PC-9 (cell line): ENCODE results near the gene EYA3. TPM values are rescaled to one million over a fixed set of nuclear protein-coding genes. Genes with fewer than 3 reads are reported as not detected.

Experiments
- BruUV-seq: library from RNA; stranded (reverse); fragments of 400-500 nt; replicated peaks from 2 replicates; lab custom pipeline; 2021; lab: Mats Ljungman, UMichigan
- CTCF ChIA-PET: fragments of 300-600 bp; sonication (Branson Sonifier 250); formaldehyde crosslinking; loops from one replicate; lab custom pipeline; 2022; ENCODE audit warnings: antibody characterized with exemption; lab: Charles Lee
- POLR2A ChIA-PET: fragments of 300-600 bp; sonication (Branson Sonifier 250); formaldehyde crosslinking; loops from one replicate; lab custom pipeline; 2022; ENCODE audit warnings: antibody characterized with exemption; ENCODE audit not compliant: unreplicated experiment; lab: Charles Lee
- DNase-seq, 2 experiments: peaks; one replicate each; pipeline versions ENCODE4 v3.0.0 to v3.0.0-alpha.2; 2015 to 2022; ENCODE audit warnings: mixed read lengths in 1 of 2
- H2AFZ ChIP-seq: fragments of 200-600 bp; sonication (generic); 2 replicates; pipeline ENCODE4 v1.8.1; 2017; ENCODE audit warnings: antibody characterized with exemption
- H3F3A ChIP-seq: fragments of 200-600 bp; sonication (generic); 2 replicates; pipeline ENCODE4 v1.8.1; 2017; ENCODE audit warnings: antibody characterized with exemption, mild to moderate bottlenecking, low read depth; ENCODE audit not compliant: insufficient read depth
- H3K27ac ChIP-seq: fragments of 200-600 bp; sonication (generic); 2 replicates; pipeline ENCODE4 v1.6.1; 2016; ENCODE audit warnings: mixed run types
- H3K27me3 ChIP-seq: fragments of 200-600 bp; sonication (generic); 2 replicates; pipeline ENCODE4 v1.6.1; 2016; ENCODE audit warnings: low read depth, mixed run types; ENCODE audit not compliant: insufficient read depth
- H3K36me3 ChIP-seq: fragments of 200-600 bp; sonication (generic); 2 replicates; pipeline ENCODE4 v1.6.1; 2016; ENCODE audit warnings: low read depth, mixed run types
- H3K4me1 ChIP-seq: fragments of 200-600 bp; sonication (generic); replicated peaks from 2 replicates; pipeline ENCODE4 v1.6.1; 2016; ENCODE audit warnings: mixed run types; ENCODE audit not compliant: insufficient read depth
- H3K4me2 ChIP-seq: fragments of 200-600 bp; sonication (generic); 2 replicates; pipeline ENCODE4 v1.6.1; 2017; ENCODE audit warnings: mixed run types
- H3K4me3 ChIP-seq: fragments of 200-600 bp; sonication (generic); 2 replicates; pipeline ENCODE4 v1.6.1; 2016; ENCODE audit warnings: mixed run types
- H3K79me2 ChIP-seq: fragments of 200-600 bp; sonication (generic); 2 replicates; pipeline ENCODE4 v1.6.1; 2017; ENCODE audit warnings: low read depth, mixed run types
- H3K9me2 ChIP-seq: fragments of 200-600 bp; sonication (generic); 2 replicates; pipeline ENCODE4 v1.8.1; 2017; ENCODE audit warnings: mild to moderate bottlenecking; ENCODE audit not compliant: insufficient read depth
- H3K9me3 ChIP-seq: fragments of 200-600 bp; sonication (generic); 2 replicates; pipeline ENCODE4 v1.8.1; 2016; ENCODE audit warnings: low read depth; ENCODE audit not compliant: insufficient read depth
- H4K20me1 ChIP-seq: fragments of 200-600 bp; sonication (generic); 2 replicates; pipeline ENCODE4 v1.8.1; 2017; ENCODE audit not compliant: insufficient read depth
- EZH2 ChIP-seq: fragments of 200-600 bp; sonication (generic); IDR thresholded peaks from 2 replicates; pipeline ENCODE4 v1.8.0; 2017; ENCODE audit warnings: antibody characterized with exemption, low read depth
- intact Hi-C: fragments of 100-400 bp; cut with micrococcal nuclease; formaldehyde crosslinking; loops from one replicate; pipeline ENCODE4 v1.10.0; 2022; ENCODE audit not compliant: unreplicated experiment
- total RNA-seq: library from RNA; stranded (reverse); gene quantifications from 2 replicates; pipeline ENCODE4 v1.2.3, GENCODE V29; 2021
- TF ChIP-seq, protein P1 (sequence below): fragments of 200-600 bp; sonication (generic); conservative IDR thresholded peaks from 2 replicates; pipeline ENCODE4 v1.6.1; 2017; ENCODE audit warnings: mixed run types, antibody characterized with exemption, mild to moderate bottlenecking, moderate library complexity

Gene EYA3
- total RNA-seq, 1 experiment from 2014 or later: 19.0 TPM

DNA sequence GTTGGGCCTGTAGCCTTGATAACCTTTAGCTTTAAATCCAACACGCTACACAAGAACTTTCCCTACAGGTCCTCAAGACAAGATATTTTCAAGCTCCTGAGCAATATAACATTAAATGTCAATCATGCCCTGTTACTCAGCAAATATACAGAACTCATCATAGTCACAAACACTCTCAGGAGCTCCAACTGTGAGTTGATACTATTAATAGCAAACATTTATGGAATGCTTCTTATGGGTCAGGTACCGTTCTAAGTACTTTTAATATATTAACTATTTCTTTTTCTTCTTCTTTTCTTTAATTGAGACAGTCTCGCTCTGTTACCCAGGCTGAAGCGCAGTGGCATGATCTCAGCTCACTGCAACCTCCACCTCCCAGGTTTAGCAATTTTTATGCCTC is 10.1 kb downstream of the EYA3 start:
- peaks cover 17% of the 10 kb centered on the region; the same call in 1 of the 2 replicates for H3K79me2 ChIP-seq
- no TSS peak for BruUV-seq
- CTCF ChIA-PET: interaction anchor here (0.5 to 0.6 kb wide), 2 partner anchors 133 to 147 kb away, joined by 3 to 4 read pairs; no protein-coding TSS in a partner anchor

DNA sequence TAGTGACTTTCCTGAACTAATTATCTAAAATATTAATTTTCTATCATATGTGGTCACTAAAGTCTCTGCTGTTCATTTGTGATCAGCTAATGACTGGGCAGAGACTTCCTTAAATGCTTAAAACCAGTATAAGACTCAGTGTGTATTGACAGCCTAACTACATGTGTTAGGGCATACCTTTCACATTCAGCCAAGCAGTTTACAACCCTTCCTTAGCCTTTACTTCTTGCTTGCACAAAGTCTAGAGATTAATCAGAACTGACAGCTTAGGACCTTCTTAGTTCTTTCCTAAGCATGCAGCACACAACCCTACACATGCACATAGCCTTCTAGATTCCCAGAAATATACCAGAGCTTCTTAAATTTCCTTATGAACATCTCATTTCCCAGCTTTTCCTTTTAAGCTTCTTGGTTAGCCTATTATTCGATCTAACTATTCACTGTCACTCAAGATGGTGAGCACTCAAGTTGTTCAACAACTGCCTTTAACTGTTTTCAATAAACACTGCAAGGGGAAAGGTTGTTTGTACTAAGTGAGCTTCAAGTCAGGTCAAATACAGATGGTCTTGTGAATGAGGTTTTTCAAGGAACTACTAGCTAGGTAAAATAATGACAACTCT is 13.4 kb downstream of the EYA3 start:
- peaks cover 3% of the 10 kb centered on the region; the same call in 1 of the 2 replicates for H3K79me2 ChIP-seq
- H3K9me2 ChIP-seq: no peaks in the 10 kb centered on the region
- intact Hi-C loops: no loop called here
- DNase-seq: no peak
- no peaks in the 10 kb centered on the region for H3K4me1 ChIP-seq
- no peak overlapping the region for H3K4me3 ChIP-seq
- TF ChIP-seq, protein P1, sequence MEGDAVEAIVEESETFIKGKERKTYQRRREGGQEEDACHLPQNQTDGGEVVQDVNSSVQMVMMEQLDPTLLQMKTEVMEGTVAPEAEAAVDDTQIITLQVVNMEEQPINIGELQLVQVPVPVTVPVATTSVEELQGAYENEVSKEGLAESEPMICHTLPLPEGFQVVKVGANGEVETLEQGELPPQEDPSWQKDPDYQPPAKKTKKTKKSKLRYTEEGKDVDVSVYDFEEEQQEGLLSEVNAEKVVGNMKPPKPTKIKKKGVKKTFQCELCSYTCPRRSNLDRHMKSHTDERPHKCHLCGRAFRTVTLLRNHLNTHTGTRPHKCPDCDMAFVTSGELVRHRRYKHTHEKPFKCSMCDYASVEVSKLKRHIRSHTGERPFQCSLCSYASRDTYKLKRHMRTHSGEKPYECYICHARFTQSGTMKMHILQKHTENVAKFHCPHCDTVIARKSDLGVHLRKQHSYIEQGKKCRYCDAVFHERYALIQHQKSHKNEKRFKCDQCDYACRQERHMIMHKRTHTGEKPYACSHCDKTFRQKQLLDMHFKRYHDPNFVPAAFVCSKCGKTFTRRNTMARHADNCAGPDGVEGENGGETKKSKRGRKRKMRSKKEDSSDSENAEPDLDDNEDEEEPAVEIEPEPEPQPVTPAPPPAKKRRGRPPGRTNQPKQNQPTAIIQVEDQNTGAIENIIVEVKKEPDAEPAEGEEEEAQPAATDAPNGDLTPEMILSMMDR: no peak
- TF ChIP-seq EZH2: no peak
- BruUV-seq: no TSS peak
- no peak overlapping the region for H3K27ac ChIP-seq
- no peaks in the 10 kb centered on the region for H3K27me3 ChIP-seq
- no peaks in the 10 kb centered on the region for H3K9me3 ChIP-seq
- H3K4me2 ChIP-seq: no peak overlapping the region
- ChIA-PET CTCF (no interaction called here), POLR2A (no interaction called here)
- H4K20me1 ChIP-seq: no peaks in the 10 kb centered on the region
- 0 out of 2 replicates have a peak, but pooled peaks cover 3% of the 10 kb centered on the region for H3K36me3 ChIP-seq
- H2AFZ ChIP-seq: no peak overlapping the region
- H3F3A ChIP-seq: 0 out of 2 replicates have a peak, but pooled peaks cover 5% of the 10 kb centered on the region

More for the DNA sequence above, 10.1 kb downstream of the EYA3 start:
- Histone ChIP-seq H3K4me3 (no peak overlapping the region), H3K27ac (no peak overlapping the region), H3K9me3 (no peaks in the 10 kb centered on the region), H3F3A (0 out of 2 replicates have a peak, but pooled peaks cover 5% of the 10 kb centered on the region), H3K27me3 (no peaks in the 10 kb centered on the region), H2AFZ (no peak overlapping the region), H3K4me1 (no peaks in the 10 kb centered on the region), H3K9me2 (no peaks in the 10 kb centered on the region), H3K4me2 (no peak overlapping the region), H3K36me3 (0 out of 2 replicates have a peak, but pooled peaks cover 3% of the 10 kb centered on the region), H4K20me1 (no peaks in the 10 kb centered on the region)
- DNase-seq: no peak
- POLR2A ChIA-PET: interaction anchor here (0.6 to 0.7 kb wide), 2 partner anchors 644 to 1627 kb away, joined by 3 to 6 read pairs; no protein-coding TSS in a partner anchor
- intact Hi-C loops: no loop called here
- TF ChIP-seq, protein P1: no peak
- TF ChIP-seq EZH2: no peak

DNA sequence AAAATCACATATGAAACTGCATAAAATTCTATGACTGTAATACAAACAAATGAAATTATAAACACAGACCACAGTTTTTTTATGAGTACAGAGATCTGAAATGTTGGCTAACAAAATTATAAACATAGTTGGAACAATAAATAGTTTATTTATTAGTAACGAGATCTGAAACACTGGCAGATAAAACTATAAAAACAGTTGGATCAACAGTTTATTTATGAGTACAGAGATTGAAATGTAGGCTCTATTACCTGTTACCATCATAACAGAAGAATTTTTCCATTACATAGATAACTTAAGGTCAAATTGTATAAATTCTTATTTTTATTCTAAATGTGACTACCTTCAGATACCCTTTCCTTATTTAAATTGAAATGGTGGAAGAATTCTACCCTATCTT is 14.5 kb downstream of the EYA3 start:
- no peak overlapping the region for H3K4me2 ChIP-seq
- no peak overlapping the region for H2AFZ ChIP-seq
- no peak overlapping the region for H3K27ac ChIP-seq
- 0 out of 2 replicates have a peak, but pooled peaks cover 2% of the 10 kb centered on the region for H3F3A ChIP-seq
- no peak overlapping the region for H3K4me3 ChIP-seq
- DNase-seq: no peak
- no peaks in the 10 kb centered on the region for H3K9me3 ChIP-seq
- no peak for TF ChIP-seq EZH2
- TF ChIP-seq, protein P1: no peak
- no peaks in the 10 kb centered on the region for H3K9me2 ChIP-seq
- H4K20me1 ChIP-seq: no peaks in the 10 kb centered on the region
- H3K4me1 ChIP-seq: no peaks in the 10 kb centered on the region
- ChIA-PET POLR2A (no interaction called here), CTCF (no interaction called here)
- H3K27me3 ChIP-seq: no peaks in the 10 kb centered on the region
- H3K79me2 ChIP-seq: peaks cover 3% of the 10 kb centered on the region; the same call in 1 of the 2 replicates
- intact Hi-C loops: no loop called here
- no peaks in the 10 kb centered on the region for H3K36me3 ChIP-seq
- BruUV-seq: no TSS peak
